Measurements from ENCODE around the gene EFHC1.

Gene EFHC1

GRCh38 chr6:52531834-52532233, 111.7 kb downstream of the EFHC1 start:
- no peak overlapping the region for H3K4me3 ChIP-seq (ENCODE audit: low read depth, low read length)
- TF ChIP-seq CTCF (IDR thresholded peaks at IDR 0.05; ENCODE audit: borderline replicate concordance, insufficient read depth, low read depth, low read length), result no peak

- no peak overlapping the region for H3K4me3 ChIP-seq (ENCODE audit: low read depth, low read length)
- TF ChIP-seq CTCF (IDR thresholded peaks at IDR 0.05; ENCODE audit: borderline replicate concordance, insufficient read depth, low read depth, low read length), result no peak
These were observed 112.3 kb downstream of the EFHC1 start for GRCh38 chr6:52532457-52532856.

- no peak overlapping the region for H3K4me3 ChIP-seq (ENCODE audit: low read depth, low read length)
- no peak for TF ChIP-seq CTCF (IDR thresholded peaks at IDR 0.05; ENCODE audit: borderline replicate concordance, insufficient read depth, low read depth, low read length)
These were observed 113.3 kb downstream of the EFHC1 start for GRCh38 chr6:52533491-52533890.

- no peak for TF ChIP-seq CTCF (IDR thresholded peaks at IDR 0.05; ENCODE audit: borderline replicate concordance, insufficient read depth, low read depth, low read length)
- H3K4me3 ChIP-seq (ENCODE audit: low read depth, low read length), result no peak overlapping the region
These were observed 114.2 kb downstream of the EFHC1 start for GRCh38 chr6:52534363-52534762.

- TF ChIP-seq CTCF (IDR thresholded peaks at IDR 0.05; ENCODE audit: borderline replicate concordance, insufficient read depth, low read depth, low read length), result no peak
These were observed 114.8 kb downstream of the EFHC1 start for GRCh38 chr6:52534966-52535390.

GRCh38 chr6:52535711-52536423, 115.7 kb downstream of the EFHC1 start:
- no peak overlapping the region for H3K4me3 ChIP-seq (ENCODE audit: low read depth, low read length)
- no peak for TF ChIP-seq CTCF (IDR thresholded peaks at IDR 0.05; ENCODE audit: borderline replicate concordance, insufficient read depth, low read depth, low read length)

More at GRCh38 chr6:52534966-52535390, 114.8 kb downstream of the EFHC1 start:
- no peak overlapping the region for H3K4me3 ChIP-seq (ENCODE audit: low read depth, low read length)

- H3K4me3 ChIP-seq (ENCODE audit: low read depth, low read length), result no peak overlapping the region
- TF ChIP-seq CTCF (IDR thresholded peaks at IDR 0.05; ENCODE audit: borderline replicate concordance, insufficient read depth, low read depth, low read length), result no peak
These were observed 116.3 kb downstream of the EFHC1 start for GRCh38 chr6:52536424-52536916.

Measured in GM12875 (cell line).